Renal pelvis (tissue), 4 donors: ENCODE results near the gene GFAP. TPM values are rescaled to one million over a fixed set of nuclear protein-coding genes. Genes with fewer than 3 reads are reported as not detected.
A peak's percentile ranks its signal among the peaks of the same experiment; 100 is the strongest.

Source experiments
- DNase-seq: peaks from one replicate; pipeline ENCODE4 v3.0.0-alpha.2; 2013
- polyA plus RNA-seq, 3 donors: library from polyadenylated mRNA; unstranded; fragments of 120-200 nt; gene quantifications; one replicate each; pipeline ENCODE4 v1.2.1, GENCODE V29; 2013; ENCODE audit not compliant: insufficient read length in 3 of 3

GFAP gene
- polyA plus RNA-seq, 3 donors = 1.1 to 3.4 (median 1.8) TPM

- DNase-seq = no peak
Measured at GRCh38 chr17:44865931-44866330, 49.4 kb downstream of the GFAP start.

GRCh38 chr17:44865231-44865660 is 50.1 kb downstream of the GFAP start:
- peak; percentile 73 for DNase-seq

- no peak for DNase-seq
Measured at GRCh38 chr17:44864831-44865230, 50.5 kb downstream of the GFAP start.

GRCh38 chr17:44863061-44863918 is 52.0 kb downstream of the GFAP start:
- no peak for DNase-seq

- DNase-seq = no peak
Measured at GRCh38 chr17:44862278-44862914, 52.9 kb downstream of the GFAP start.

- DNase-seq = no peak
Measured at GRCh38 chr17:44859701-44860100, 55.6 kb downstream of the GFAP start.

GRCh38 chr17:44854192-44854591 is 61.1 kb downstream of the GFAP start:
- peak; percentile 69 for DNase-seq

Other genes with a start within 250 kb of the GFAP start
- 10 to 100 TPM; 33.7 to 34.4 (median 34.2) TPM for gene CCDC43, start 225.7 kb downstream of the GFAP start, polyA plus RNA-seq
- gene DBF4B, start 206.8 kb downstream of the GFAP start, polyA plus RNA-seq = 10 to 100 TPM; 12.0 to 21.5 (median 18.5) TPM
- 1 to 10 TPM; 2.7 to 3.7 (median 3.4) TPM for gene ADAM11, start 156.5 kb downstream of the GFAP start, polyA plus RNA-seq
- 10 to 100 TPM; 24.1 to 26.2 (median 24.3) TPM for gene GJC1, start 85.2 kb downstream of the GFAP start, polyA plus RNA-seq
- 1 to 10 TPM in 2 of 3 donors, under 1 TPM in 1; 0.91 to 1.9 (median 1.2) TPM for gene HIGD1B, start 67.6 kb downstream of the GFAP start, polyA plus RNA-seq
- gene EFTUD2, start 16.1 kb downstream of the GFAP start, polyA plus RNA-seq = 100 to 1,000 TPM; 101 to 113 (median 104) TPM
- gene KIF18B, start 32.3 kb upstream of the GFAP start, polyA plus RNA-seq = 10 to 100 TPM; 12.1 to 21.2 (median 15.8) TPM
- gene C1QL1, start 52.8 kb upstream of the GFAP start, polyA plus RNA-seq = 1 to 10 TPM; 2.7 to 4.4 (median 3.2) TPM
- 10 to 100 TPM; 56.8 to 57.9 (median 57.9) TPM for gene DCAKD, start 136.1 kb upstream of the GFAP start, polyA plus RNA-seq
- 10 to 100 TPM; 71.8 to 85.3 (median 83.9) TPM for gene NMT1, start 145.8 kb upstream of the GFAP start, polyA plus RNA-seq
- 10 to 100 TPM; 27.4 to 35.7 (median 30.1) TPM for gene PLCD3, start 217.0 kb upstream of the GFAP start, polyA plus RNA-seq
- 10 to 100 TPM; 11.1 to 19.4 (median 16.4) TPM for gene ACBD4, start 220.2 kb upstream of the GFAP start, polyA plus RNA-seq
- 10 to 100 TPM; 44.6 to 46.6 (median 44.8) TPM for gene HEXIM1, start 233.0 kb upstream of the GFAP start, polyA plus RNA-seq
- 10 to 100 TPM; 16.6 to 18.6 (median 17.1) TPM for gene HEXIM2, start 246.4 kb upstream of the GFAP start, polyA plus RNA-seq